Suppressor macrophage treated with lipopolysaccharide for 4 hours (primary cell): ENCODE data around the gene SDF2.
"Not testable (repeated sequence)": the region's sequence is repeated elsewhere in the genome, so short reads cannot be mapped to it uniquely, and the experiment has no call there.

Experiments
- DNase-seq: peaks from one replicate; pipeline ENCODE4 v3.0.0-alpha.2; 2020

SDF2 gene

DNA sequence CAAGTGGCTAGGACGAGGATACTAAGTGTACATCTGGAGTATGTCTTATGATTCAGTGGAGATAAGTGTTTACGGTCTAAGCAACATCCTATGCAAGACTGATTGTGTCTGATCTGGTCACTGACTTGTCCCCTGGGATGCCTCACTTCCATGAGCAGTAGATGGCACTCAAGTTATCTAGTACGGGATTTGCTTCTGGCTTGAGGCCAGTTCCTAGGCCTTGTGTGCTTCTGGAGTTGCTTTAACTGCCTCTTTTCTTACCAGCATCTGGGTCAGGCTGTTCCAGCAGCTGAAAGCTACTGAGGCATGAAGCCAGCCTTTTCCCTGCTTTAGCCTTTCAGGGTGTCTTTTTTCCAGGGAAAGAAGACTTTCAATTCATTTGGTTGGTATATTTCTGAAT, 23.3 kb upstream of the SDF2 start:
- no peak for DNase-seq

DNA sequence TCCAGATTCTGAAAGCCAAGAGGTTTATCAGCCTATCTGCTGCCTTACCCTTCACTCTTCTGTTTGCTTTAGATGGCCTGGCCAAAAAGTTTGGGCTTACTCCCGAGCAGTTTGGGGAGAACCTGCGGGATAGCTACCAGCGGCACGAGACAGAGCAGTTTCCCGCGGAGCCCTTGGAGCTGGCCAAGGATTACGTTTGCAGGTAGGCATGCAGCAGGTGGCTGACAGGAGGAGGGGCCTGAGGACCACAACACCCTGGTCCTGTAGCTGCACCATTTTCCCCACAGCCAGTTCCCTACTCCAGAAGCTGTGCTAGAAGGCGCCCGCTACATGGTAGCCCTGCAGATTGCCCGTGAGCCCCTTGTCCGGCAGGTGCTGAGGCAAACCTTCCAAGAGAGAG, 20.9 kb upstream of the SDF2 start:
- no peak for DNase-seq

DNA sequence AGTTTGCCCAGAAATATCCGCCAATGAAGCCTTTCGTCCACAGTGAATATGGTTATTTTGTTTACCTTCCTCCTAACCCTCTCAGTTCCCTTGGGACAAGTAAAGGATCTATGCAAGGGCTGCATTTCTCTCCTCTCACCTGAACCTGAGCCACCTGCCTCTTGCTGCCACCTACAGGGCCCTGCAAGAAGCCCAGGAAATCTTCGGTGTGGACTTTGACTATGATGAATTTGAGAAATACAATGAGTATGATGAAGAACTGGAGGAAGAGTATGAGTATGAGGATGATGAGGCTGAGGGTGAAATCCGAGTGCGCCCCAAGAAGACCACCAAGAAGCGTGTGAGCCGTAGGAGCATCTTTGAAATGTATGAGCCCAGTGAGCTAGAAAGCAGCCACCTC, 14.3 kb upstream of the SDF2 start:
- no peak for DNase-seq

DNA sequence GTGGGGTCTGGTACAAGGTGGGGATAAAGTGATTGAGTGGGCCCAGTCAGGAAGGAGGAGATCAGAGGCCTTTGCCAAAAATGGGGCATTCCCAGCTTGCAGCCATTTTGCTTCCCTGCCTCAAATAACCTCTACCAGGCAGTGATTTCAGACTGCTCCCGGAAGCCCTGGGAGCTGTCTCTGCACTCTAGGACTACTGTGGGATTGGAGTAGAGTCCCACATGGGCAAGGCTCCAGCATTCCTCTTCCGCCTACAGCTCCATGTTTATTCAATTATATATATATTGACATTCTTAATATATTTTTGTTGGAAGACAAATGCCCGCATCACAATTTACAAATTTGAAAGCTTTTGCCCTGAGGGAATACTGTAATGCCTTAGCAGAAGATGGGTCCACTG, 13.8 kb upstream of the SDF2 start:
- no peak for DNase-seq

DNA sequence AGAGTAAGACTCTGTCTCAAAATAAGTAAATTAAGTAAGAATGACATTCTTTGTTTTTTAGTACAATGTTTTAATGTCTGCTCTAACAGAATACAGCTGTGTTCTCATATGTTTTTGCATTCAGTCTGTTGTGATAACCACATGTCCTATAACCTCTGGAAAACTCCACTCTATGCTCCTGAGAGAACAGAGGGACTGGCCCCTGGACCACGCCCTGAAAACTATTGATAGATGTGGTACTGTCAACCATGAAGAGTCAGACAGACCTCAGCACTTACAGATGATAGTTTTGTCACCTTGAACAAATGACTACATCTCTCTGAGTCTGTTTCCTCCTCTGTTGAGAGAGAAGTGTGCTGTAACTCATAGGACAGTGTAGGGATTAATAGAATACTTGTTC, 8.2 kb upstream of the SDF2 start:
- no peak for DNase-seq

DNA sequence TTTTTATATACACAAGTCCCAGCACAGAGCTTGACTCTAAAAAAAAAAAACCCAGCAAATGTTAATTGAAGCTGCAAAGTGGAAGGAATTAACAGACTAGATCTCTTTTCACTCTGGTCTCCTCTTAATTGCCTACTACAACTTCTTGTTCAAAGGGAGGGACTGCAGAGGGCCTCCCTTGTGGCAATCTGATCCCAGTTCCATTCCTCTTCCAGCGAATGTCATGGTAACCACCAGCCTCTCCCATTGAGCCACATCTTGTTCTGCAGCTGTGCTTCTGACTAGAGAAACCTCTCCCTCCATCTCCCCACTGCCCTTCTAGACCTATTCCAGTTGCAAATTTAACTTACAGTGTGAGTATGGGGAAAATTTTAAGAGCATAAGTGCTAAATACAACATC, 6.2 kb upstream of the SDF2 start:
- no peak for DNase-seq

DNA sequence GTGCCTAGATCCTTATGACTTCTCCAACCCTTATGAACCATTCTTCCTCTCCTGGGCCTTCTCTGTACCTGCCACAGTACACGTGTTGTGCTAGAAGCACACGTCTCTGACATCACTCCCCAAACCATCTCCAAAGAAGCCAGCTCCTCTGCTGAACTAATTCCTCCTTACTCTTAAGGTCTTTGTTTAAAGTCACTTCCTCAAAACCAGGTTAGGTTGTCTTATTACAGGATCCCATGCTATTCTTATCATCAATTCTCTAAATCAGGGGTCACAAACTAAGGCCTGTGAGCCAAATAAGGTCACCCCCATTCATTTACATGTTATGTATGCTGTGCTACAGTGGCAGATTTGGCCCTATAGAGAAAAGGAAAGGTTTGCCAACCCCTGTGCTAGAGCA, 4.3 kb upstream of the SDF2 start:
- DNase-seq = no peak

DNA sequence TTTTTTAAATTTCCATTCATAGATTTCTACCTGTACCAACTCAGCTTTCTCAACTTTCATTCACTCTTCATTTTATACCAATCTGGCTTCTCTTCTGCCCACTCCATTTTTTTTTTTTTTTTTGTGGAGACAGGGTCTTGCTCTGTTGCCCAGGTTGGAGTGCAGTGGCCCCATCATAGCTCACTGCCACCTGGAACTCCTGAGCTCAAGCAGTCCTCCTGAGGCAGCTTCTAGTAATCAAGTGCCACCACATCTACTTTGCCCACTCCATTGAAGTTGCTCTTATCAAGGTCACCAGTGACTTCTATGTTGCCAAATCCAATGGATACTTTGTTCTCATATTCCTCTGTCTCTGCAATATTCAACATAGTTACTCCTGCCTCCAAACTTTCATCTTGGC, 2.0 kb upstream of the SDF2 start:
- no peak for DNase-seq

DNA sequence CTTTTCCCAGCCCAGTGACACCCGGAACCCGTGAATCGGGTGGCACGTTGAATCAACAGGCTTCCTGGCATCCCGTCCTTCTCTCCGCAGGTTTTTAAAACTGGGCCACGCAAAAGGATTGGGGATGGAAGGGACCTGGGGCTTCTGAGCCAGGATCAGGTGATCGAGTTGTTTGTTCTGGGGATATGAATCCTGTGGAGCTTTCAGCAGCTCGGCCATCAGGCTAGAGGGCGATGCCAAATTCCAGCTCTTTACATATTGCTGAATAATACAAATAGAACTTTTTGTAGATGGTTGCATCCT, 772 bp upstream of the SDF2 start:
- no peak for DNase-seq

DNA sequence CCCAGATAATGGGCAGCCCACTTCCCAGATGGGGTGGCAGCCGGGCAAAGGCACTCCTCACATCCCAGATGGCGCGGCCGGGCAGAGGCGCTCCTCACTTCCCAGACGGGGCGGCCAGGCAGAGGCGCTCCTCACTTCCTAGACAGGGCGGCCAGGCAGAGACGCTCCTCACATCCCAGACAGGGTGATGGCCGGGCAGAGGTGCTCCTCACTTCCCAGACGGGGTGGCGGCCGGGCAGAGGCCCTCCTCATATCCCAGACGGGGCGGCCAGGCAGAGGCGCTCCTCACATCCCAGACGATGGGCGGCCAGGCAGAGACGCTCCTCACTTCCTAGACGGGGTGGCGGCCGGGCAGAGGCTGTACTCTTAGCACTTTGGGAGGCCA, 2.2 kb downstream of the SDF2 start:
- DNase-seq = not testable (repeated sequence)

DNA sequence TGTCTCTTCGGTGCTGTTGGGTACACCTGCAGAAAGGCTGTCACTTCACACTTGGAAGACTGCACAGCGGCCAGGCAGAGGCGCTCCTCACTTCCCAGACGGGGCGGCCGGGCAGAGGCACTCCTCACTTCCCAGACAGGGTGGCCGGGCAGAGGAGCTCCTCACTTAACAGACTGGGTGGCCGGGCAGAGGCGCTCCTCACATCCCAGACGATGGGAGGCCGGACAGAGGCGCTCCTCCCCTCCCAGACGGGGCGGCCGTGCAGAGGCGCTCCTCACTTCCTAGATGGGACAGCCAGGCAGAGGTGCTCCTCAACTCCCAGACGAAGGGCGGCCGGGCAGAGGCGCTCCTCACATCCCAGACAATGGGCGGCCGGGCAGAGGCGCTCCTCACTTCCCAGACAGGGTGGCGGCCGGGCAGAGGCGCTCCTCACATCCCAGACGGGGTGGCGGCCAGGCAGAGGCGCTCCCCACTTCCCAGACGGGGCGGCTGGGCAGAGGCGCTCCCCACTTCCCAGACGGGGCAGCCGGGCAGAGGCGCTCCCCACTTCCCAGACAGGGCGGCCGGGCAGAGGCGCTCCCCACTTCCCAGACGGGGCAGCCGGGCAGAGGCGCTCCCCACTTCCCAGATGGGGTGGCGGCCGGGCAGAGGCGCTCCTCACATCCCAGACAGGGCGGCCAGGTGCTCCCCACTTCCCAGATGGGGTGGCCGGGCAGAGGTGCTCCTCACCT, 2.8 kb downstream of the SDF2 start:
- DNase-seq = not testable (repeated sequence)

DNA sequence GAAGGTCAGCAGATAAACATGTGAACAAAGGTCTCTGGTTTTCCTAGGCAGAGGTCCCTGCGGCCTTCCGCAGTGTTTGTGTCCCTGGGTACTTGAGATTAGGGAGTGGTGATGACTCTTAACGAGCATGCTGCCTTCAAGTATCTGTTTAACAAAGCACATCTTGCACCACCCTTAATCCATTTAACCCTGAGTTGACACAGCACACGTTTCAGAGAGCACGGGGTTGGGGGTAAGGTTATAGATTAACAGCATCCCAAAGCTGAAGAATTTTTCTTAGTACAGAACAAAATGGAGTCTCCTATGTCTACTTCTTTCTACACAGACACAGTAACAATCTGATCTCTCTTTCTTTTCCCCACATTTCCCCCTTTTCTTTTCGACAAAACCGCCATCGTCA, 3.4 kb downstream of the SDF2 start:
- DNase-seq = not testable (repeated sequence)

DNA sequence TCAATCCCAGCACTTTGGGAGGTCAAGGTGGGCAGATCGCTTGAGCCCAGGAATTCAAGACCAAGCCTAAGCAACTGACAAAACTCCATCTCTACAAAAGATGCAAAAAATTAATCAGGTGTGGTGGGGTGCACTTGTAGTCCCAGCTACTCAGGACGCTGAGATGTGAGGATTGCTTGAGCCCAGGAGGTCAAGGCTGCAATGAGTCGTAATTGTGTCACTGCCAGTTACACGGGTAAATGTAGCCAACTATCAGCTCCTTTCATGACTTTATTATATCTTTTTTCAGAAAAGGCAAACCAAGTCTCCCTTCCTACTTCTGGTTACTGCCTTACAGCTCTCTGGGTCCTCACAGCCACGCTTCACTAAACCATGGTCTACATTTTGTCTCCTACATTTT, 4.0 kb downstream of the SDF2 start:
- DNase-seq = no peak

DNA sequence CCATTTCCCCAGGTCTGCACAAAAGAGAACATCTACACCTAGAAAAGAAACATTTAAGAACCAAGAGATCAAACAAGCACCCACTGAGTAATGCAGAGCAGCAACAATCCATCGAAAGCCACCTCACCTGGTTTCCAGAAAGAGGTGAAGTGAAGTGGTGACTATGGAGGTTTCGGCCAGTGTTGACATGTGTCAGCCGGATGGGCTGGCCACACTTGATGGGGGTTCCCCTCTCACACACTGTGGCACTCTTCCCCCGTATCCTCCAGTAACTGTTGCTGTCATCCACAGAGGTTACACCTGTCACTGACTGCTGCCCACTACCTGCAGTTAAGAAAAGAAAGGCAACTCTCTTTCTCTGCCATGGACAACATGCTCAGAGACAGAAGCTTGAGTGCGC, 6.5 kb downstream of the SDF2 start:
- no peak for DNase-seq

DNA sequence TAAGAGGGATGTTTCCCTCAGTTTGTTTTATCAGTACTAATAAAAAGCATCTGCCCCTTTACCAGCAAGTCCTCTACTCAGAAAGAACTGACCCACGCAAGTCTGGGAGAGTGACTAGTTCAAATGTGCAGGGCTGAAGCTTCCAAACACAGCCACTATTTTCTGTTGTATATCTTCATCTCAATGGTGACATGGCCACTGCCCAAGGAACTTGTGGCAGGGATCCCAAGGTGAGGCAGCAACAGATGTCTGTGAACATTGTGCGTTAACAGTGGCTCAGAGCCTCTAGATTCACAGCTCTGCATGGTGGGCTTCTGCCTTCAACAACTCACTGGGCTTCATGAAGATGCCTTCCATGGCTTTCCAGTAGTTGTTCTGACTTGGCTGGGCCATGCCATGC, 13.0 kb downstream of the SDF2 start:
- no peak for DNase-seq

DNA sequence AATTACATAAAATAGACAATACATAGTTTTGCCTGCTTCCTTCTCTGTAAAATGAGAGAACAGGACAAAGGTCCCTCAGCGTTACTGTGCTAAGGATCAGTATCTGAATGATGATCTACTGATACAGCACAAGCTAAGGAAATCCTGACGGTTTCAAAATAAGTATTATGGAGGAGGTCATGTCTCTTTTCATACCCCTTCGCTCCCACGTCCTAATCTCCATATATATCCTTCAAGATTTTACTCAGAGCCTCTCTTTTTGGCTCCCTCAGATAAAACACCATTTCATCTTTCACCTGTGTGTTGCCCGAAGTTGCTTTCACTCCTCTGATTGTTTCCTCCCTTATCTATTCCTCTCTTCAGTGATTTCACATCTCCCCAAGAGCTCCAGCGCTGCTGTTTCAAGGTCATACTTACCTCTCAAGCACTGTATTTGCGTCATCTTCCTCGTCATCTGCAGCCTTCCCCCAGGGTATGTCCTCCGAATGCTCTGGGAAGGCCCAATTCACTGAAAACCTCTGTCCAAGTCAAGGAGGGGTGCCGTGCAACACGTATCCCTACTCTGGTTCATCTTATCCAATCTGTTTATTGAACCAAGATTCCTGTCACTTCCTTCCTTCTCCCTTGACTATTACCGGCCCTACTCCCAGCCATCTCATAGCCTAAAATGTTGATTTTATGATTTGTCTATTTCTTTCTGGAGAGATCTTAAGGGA, 15.5 kb downstream of the SDF2 start:
- DNase-seq = no peak

DNA sequence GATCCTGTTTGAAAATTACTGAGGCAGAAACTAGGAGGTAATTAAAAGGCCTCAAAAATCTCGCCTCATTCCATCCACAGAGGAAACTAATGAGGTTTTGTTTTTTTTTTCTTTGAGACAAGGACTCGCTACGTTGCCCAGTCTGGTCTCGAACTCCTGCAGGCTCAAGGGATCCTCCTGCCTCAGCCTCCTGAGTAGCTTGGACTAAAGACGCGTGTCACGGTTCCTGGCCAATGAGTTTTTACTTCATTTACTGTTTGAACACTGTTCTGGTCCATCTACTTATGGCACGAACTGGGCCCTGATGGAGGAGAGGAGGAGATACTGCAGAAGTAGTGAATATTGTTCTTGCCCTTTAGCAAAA, 16.1 kb downstream of the SDF2 start:
- DNase-seq = no peak

DNA sequence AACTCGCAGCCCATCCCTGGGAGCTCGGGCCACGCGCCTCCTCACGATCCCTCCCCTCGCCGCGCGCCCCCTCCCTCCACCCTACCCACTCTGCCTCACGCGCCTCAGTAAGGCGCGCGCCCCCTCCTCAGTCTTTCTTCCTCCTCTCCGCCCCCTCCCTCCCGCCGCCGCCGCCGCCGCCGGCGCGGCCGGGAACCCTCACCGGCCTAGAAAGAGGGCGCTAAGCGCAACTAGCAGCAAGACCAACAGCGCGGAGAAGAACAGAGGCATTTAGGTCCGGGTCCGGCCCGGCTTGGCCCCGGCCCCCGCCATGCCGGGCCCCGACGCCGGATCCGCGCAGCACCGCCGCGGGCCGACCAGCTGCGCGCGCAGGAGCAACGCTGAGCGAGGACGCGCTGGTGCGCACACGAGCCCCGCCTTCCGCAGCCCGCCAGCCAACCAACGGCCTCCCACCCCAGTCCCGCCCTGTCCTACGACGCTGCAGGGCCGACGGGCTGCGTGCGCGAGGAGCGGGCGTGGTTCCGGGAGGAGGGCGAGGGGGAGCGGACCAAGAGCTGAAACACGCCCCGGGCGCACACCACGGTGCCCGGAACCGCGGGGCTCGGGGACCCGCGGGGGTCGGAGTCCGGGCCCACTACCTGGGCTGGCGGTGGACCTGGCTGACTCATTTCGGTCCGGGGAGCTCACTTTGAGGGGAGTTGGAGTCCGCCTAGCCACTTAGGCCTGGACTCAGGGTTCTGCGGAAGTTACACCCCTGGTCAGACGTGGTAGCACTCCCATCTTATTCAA, 16.7 kb downstream of the SDF2 start, which contains the start of gene BLTP2:
BLTP2 (minus strand) TSS at position 372 of the 789 bp plus-strand sequence; CDS start at position 270, 102 bp downstream.
- peak; percentile 98 for DNase-seq

DNA sequence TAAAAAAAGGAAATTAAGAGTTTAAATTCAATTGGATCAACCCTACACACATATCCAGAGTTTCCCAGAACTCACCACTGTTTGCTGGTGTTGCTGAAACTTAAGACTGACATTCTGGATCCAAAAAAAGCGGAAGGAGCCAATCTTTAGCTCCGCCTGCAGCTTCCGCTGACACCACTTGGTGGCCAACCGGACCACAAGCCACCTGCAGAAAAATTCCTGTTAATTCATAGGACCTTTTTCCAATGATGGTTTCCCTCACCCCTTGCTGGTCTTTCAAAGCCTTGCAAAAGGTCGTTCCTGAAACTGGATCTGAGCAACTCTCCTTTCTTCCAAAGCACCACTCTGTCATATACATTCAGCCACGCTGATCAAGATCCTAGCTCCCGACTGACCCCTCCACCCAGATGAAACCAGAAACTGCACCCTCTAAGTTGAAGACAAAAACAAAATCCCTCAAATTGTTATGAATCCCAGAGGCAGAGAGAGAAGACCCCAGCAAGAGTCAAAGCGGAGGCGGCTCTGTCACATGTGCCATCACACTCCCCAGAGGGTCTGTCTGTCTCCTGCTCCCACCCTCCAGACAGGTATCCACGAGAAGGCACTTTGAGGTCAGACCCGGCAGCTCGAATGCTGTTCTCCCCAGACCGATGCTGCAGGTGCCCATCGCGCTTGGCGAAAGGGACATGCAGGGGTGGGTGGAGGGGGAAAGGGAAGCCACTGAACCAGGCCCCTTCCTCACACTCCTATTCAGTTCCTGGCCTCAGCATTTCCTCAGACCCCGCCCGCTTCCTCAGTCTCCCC, 17.5 kb downstream of the SDF2 start:
- peak; percentile 81 for DNase-seq

DNA sequence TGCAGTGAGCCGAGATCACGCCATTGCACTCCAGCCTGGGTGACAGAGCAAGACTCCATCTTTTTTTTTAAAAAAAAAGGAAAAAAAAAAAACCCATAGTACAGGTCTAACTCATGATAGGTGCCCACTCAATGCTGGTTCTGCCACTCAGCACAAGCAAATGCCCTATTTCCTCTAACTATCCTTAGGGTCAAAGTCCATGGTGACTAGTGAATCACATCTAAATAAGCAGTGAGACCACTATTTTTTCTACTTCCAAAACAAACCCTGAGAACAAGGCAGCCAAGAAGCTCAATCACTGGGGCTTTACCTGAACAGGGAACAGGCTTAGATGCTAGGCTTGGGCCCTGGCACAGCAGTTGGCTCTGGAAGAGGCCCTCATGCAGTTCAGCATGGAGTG, 20.1 kb downstream of the SDF2 start:
- DNase-seq = no peak

DNA sequence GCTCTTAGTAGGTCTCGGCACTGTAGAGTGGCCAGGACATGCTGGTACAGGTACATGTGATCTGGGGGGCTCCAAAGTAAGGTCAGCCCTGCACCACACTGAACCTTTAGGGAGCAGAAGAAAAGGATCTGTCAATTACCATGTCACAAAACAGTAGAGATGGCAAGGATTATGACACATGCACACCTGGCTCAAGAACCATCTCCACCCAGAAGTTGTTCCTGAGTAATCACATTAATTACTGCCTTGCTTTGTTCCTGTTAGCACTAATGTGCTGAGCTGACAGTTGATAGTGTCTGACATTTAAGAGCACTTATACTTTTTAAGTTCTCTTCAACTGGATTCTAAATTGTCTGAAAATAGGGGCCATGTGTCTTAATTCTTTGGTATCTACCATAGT, 26.2 kb downstream of the SDF2 start:
- DNase-seq = no peak

DNA sequence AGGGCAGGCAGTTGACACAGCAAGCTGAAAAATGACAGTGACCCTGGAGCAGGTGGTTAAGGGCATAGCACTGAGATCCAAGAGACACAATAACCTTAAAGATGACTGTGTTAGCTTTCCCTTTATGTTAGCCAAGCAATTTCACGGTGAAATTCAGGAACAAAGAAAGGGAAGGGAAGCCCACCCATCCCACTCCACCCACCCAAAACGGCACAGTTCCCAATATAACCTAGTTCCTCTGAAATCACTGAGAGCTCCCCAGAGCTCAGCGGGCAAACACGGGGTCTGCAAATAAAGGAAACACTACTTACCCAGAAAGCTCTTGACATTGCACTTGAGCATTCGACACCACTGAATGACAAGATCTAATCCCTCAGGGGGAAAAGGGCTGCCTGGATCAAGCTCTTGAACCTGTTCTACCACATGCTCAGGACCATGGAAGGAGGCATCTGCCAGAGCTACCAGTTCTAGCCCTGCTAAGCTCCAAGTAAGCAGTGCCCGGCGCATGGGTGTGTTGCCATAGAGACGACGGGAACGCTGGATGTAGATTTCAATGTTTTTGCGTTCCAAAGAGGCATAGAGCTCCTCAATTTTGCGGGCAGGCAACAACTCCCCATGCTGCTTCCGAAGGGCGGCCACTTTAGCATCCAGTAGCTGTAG, 27.4 kb downstream of the SDF2 start:
- DNase-seq = no peak

DNA sequence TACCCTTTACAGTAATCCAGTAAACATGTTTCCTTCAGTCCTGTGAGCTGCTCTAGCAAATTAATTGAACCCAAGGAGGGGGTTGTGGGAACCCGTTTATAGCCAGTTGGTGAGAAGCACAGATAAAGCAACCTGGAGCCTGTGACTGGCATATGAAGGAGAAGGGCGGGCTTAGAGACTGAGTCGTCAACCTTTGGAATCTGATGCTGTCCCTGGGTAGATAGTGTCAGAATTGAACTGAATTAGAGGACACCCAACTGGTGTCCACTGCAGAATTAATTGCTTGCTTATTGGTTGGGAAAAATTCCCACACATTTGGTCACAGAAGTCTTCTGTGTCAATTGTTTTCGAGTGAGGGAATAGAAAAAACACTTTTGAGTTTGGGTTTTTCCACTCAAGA, 34.9 kb downstream of the SDF2 start:
- no peak for DNase-seq
